H54 (cell line): Measurements from ENCODE around the gene ALDH1L2.

ENCODE experiments used
- DNase-seq: peaks from one replicate; pipeline ENCODE4 v3.0.0; 2011; ENCODE audit warnings: low spot score, mixed read lengths; ENCODE audit not compliant: insufficient read length
- FAIRE-seq: peaks from 3 replicates; lab custom pipeline; 2011; peaks lifted over from hg19 to GRCh38; lab: Jason Lieb, UNC
- POLR2A ChIP-seq: IDR thresholded peaks from 2 replicates; pipeline ENCODE4 v1.6.1; 2011; ENCODE audit warnings: low read depth, mild to moderate bottlenecking, low read length

Gene ALDH1L2

DNA sequence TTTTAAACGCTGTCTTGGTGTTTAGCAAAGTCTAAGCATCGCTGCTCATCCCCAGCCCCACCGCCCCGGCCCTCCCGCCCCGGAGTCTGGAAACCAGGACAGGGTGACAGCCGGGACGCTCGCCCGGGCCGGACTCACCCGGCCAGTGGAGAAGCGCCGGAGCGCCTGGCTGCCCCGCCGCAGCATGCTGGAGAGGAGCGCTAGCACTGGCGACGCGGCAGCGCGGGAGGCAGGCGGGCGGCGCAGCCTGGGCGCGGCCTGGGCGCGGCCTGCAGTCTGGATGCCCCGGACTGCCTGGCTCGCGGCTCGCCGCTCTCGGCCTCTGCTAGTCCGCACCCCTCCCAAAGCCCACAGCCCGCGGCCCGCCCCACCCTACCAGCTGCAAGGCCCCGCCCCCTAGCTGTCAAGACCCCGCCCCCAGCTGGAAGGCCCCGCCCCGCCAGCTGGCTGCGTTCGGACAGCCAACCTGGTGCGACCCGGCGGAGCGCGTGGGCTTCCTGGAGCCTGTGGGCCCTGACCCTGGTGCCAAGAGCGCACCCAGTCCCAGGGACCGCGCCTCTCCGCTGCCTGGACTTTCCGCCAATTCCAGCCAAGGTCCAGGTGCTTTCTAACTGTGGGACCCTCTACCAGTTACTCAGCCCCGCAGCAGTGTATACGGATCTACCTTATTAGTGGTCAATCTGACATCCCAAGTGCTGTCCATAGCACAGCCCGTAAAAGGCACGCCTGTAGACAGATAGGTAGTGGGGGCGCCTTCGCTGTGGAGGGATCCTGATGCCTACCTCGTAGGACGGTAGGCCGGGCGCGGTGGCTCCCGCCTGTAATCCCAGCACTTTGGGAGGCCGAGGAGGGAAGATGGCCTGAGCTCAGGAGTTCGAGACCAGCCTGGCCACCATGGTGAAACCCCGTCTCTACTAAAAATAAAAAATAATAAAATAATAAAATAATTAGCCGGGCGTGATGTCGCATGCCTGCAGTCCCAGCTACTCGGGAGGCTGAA lies at the start of gene ALDH1L2:
Gene ALDH1L2, minus strand, starts transcription at position 208 of the 1,000 bp plus-strand sequence. Its CDS starts 22 bp downstream, at position 186.
- TF ChIP-seq POLR2A = peak; percentile 71
- FAIRE-seq = no peak
- peak; percentile 79 for DNase-seq

DNA sequence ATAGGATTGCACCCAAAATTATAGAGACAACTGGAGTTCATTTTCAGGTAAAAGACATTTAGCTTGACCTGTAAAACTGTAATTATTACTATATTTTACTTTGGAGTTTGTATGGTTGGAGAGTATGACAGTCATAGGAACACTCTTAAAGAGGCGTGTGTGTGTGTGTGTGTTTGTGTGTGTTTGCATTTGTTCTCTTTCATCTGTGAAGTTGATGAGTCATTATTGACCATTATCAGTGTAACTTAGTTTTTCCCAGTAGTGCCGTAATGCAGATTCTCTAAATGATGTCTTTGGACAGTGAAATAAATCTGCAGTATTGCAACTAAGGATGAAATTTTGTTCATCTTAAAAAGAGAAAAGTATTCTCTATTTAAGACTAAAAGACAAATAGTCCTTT lies 36.3 kb upstream of the ALDH1L2 start:
- DNase-seq = no peak
- FAIRE-seq = peak; percentile 69
- no peak for TF ChIP-seq POLR2A

DNA sequence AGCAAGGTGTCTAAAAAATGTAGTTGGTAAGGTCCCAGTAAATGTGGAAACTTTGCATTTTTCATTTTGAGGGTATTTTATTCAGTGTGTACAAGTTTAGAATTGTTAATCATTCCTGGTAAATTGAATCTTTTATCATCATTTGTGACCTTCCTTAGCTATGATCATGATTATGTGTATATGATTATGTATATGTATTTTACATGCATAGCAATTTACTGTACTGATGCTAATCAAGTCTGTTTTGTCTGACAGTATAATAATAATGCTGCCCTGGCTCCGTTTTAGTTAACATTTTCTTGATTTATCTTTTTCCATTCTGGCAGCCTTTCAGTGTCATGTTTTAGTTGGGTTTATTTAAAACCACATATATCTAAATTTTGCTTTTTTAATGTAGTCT lies 32.7 kb upstream of the ALDH1L2 start:
- no peak for DNase-seq
- no peak for TF ChIP-seq POLR2A
- peak; percentile 15 for FAIRE-seq

DNA sequence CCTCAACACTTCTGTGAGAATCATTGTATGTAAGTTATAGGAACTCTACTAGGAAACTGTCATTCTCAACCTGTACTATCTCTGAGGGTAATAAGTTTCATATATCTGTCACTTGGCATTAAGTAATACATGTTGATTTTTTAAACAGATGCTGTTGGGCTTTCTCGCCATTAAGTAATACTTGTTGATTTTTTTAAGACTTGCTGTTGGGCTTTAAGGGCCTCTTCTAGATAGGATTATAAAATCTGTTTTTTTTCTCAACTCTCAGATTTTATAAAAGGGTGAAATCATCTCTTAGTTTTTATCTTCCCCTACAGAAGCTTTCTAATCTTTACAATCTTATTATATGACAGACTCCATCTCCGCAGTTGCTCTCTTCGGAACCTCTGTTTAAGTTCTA lies 28.8 kb upstream of the ALDH1L2 start:
- no peak for FAIRE-seq
- DNase-seq = no peak
- TF ChIP-seq POLR2A = no peak

DNA sequence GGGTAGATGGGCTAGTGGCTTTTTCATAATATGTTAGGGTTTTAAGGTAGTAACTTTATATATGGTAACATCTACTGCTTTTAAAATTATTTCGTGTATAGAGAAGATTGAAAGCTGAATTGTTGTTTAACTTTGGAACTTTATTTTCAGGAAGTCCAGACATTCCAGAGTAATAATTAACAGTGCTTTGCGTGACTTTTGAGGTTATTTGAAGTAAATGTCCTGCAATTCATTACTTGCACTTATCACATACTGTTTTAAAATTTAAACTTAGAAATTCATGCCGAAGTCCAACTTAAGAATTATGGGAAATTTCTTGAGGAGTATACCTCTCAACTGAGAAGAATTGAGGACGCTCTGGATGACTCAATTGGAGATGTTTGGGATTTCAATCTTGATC lies 26.6 kb upstream of the ALDH1L2 start:
- FAIRE-seq (peak; percentile 70), DNase-seq (no peak)

DNA sequence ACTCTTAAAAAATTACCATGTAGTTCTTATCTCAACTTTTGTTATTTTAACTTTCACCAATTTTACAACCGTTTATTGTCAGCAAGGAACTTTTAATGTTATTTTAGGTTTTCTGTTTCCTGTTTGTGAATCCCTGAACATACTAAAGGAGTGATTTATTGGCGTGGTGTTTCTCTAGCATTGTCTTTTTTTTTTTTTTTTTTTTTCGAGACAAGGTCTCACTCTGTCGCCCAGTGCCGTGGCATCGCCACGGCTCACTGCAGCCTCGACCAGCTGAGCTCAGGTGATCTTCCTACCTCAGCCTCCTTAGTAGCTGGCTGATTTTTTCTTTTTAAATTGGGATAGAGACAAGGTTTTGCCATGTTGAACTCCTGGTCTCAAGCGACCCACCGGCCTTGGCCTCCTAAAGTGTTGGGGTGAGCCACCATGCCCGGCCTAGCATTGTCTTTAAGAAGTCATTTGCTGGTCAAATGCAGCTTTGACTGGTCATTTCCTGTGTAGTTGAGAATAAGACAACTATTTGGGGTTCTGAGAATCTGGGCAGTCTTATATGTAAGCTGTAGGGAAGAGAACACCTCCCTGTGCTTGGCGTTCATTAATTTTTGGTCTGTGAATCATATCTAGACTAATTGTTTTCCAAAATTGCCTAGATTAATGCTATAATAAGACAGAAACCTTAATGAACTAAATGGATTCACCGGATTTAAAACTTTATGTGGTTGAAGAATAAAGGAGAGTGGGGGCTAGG lies 25.4 kb upstream of the ALDH1L2 start:
- DNase-seq (no peak), FAIRE-seq (peak; percentile 92)
- no peak for TF ChIP-seq POLR2A

More for the DNA sequence above, 26.6 kb upstream of the ALDH1L2 start:
- no peak for TF ChIP-seq POLR2A

DNA sequence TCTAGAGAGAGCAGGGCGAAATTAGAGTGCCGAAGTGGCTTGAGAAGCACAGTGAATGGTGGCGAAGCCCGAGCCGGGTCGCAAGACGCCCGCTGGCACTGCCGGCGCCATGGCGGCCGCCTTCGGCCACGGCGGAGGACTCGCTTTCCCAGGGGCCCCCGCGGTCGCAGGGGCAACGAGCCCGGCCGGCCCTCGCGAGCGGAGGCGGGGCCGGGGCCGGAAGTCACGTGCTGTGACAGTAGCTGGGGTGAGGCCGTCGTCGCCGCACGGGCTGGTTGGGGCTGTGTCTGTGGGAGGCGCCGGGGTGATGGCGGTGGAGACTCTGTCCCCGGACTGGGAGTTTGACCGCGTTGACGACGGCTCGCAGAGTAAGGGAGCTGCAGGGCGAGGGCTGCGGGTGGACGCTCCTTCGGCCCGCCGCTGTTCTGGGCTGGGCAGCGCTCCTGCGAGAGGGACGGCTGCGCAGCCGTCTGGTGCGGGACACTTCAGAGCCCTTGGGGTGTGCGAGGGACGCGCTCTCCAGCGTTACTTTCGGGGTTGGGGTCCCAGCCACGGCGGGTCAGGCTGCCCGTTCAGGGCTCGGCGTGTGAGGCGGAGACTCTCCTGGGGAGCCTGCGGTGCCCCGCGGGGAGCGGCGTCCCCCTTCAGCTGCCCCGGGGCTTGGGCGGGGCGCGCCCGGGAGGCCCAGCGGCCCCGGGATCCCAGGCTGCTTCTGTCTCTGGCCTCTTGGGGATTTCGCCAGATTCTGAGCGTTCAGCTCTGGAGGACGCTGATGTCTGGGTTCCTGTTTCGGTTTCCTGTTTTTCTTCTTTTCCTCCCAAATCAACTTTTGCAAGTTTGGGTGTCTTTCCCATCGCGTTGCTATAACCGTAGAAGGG lies 23.5 kb upstream of the ALDH1L2 start, which contains the start of gene WASHC4:
Gene WASHC4, plus strand, starts transcription at position 238 of the 878 bp plus-strand sequence. Its CDS starts 70 bp downstream, at position 308.
- TF ChIP-seq POLR2A = peak; percentile 98
- FAIRE-seq (peak; percentile 84), DNase-seq (peak; percentile 86)

DNA sequence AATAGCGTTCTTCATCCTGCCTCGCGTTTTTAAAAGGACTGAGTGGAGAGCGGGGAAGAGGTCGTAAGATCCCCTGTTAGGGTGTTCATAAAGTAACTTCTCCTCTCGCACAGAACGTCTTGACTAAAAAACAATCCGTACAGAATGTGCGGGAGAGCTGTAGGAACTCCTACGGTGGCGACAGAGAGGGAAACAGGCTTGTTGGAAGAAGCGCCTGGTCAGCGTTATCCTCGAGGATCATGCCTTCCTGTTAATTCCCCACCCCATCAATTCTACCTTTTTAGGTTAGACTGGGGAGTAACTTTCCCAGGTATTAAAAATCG lies 22.9 kb upstream of the ALDH1L2 start:
- peak; percentile 77 for FAIRE-seq
- TF ChIP-seq POLR2A = no peak
- no peak for DNase-seq

DNA sequence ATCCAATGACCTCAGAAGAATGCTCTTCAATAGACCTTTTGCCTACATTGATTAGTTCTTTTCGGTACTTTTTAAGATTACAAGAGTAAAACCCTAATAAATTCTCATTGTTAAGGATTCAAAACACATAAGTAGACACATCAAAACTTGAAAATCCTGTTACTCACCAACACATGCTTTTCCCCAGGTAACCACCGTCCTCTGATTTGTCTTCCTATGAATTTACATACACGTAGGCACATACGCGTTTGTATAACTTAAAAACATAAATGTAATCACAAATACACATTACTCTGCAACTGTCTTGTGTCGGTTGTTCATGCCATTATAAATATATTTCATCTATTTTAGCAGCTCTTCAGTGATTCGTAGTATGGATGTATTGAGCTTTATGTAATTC lies 22.4 kb upstream of the ALDH1L2 start:
- TF ChIP-seq POLR2A = no peak
- peak; percentile 15 for FAIRE-seq
- no peak for DNase-seq

DNA sequence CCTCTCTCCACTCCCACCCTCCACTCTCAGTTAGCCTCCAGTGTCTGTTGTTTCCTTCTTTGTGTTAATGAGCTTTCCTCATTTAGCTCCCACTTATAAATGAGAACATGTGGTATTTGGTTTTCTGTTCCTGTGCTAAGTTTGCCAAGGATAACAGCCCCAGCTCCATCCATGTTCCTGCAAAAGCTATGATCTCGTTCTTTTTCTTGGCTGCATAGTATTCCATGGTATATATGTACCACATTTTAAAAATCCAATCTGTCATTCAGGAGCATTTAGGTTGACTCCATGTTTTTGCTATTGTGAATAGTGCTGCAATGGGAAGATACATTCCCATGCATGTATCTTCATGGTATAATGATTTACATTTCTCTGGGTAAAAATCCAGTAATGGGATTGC lies 20.5 kb upstream of the ALDH1L2 start:
- TF ChIP-seq POLR2A = no peak
- no peak for DNase-seq
- no peak for FAIRE-seq

DNA sequence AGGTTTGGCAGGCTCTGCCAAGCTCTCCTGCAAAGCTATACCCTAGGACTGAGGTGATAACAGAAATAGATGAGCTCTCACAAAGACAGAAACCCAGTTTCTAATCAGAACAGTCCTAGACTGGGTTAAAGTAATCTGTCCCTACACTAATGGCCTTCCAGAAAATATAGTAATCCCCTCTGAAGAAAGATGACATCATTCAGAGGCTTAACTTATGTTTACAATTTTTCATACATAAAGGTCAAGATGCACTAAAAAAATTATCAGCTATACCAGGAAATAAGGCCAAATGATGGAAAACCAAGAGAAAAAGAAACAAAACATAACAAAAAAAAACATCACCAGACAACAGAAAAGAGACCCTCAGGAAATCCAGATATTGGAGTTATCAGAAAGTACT lies 18.4 kb upstream of the ALDH1L2 start:
- no peak for DNase-seq
- FAIRE-seq = no peak
- TF ChIP-seq POLR2A = no peak

DNA sequence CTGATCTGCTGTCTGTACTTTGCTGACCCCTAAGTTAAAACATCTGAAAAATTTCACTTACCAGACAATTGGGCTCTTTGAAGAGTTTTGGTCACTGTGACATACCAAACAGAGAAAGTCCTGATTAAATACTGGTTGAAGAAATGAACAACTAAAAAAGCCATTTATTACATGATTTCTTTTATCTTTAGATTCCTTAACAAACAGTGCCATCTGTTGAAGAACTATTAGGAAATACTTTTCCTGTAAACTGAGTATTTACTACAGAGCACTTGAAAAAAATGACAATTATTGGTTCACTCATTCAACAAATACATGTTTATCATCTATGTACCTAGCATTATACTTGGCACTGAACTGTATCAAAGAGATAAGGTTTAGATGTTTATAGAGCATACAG lies 16.7 kb upstream of the ALDH1L2 start:
- DNase-seq (no peak), FAIRE-seq (no peak)
- TF ChIP-seq POLR2A = no peak
